ENCODE results near the gene C1QTNF1.

DNA sequence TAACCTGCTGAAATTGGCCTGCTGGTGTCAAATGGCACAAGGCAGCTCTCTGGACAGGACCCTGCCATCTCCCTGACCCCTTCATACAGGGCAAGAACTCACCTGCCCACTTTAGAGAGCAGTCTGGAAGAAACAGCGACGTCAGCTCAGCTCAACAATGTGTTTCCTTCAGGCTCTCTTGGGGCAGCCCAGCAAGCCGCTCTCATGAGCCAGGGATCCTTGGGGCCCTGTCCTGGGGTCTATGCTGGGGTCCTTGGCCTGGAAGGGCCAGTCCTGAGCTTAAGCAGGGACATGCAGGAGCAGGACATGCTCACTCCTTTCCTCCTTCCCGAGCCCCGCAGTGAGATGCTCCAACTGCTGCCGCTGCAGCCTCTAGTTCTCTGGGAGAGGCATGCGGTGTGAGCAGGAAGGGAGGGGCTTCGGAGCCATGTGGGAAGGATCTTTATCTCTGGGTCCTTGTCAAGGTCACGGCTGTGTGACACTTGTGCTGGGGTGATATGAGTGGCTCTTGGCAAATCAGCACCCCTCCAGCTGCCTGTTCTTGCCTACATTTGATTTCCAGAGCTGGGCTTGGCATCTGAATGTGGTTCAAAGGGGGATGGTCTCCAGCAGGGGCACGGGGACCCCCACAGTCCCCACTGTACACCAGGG lies 3.4 kb downstream of the C1QTNF1 start:
- TF ChIP-seq, protein P1, sequence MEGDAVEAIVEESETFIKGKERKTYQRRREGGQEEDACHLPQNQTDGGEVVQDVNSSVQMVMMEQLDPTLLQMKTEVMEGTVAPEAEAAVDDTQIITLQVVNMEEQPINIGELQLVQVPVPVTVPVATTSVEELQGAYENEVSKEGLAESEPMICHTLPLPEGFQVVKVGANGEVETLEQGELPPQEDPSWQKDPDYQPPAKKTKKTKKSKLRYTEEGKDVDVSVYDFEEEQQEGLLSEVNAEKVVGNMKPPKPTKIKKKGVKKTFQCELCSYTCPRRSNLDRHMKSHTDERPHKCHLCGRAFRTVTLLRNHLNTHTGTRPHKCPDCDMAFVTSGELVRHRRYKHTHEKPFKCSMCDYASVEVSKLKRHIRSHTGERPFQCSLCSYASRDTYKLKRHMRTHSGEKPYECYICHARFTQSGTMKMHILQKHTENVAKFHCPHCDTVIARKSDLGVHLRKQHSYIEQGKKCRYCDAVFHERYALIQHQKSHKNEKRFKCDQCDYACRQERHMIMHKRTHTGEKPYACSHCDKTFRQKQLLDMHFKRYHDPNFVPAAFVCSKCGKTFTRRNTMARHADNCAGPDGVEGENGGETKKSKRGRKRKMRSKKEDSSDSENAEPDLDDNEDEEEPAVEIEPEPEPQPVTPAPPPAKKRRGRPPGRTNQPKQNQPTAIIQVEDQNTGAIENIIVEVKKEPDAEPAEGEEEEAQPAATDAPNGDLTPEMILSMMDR (IDR thresholded peaks at IDR 0.05): no peak
- no peak for TF ChIP-seq EZH2 (IDR thresholded peaks at IDR 0.05; ENCODE audit: borderline replicate concordance, insufficient read depth, low read depth, low read length, poor library complexity, severe bottlenecking)

Data from B cell (primary cell).